HG02610 (cell line): Measurements from ENCODE around the gene TSFM.

Experiments
- ATAC-seq: cut with Tn5 transposase; IDR thresholded peaks from one replicate; pipeline ENCODE4 v1.9.1; 2021; ENCODE audit warnings: mild to moderate bottlenecking, moderate library complexity; ENCODE audit not compliant: unreplicated experiment

Gene TSFM

DNA sequence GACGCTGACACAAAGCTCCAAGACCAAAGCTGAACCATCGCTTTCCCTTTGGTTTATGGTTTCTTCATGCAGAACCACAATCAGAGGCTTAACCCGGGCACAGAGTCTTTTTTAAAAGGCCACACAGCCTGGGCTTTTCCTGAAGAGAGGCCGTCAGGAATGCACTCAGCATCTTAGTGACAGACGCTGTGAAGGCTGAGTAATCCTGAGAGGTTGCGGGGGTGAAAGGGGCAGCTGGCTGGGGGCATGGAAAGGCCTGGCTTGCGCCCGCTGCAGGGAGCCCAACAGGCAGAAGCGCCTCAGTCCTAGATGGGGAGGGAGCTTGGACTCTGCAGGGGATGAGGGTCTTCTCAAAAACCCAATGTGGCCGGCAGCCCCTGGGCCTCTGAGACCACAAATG lies 50.4 kb downstream of the TSFM start:
- no peak for ATAC-seq

DNA sequence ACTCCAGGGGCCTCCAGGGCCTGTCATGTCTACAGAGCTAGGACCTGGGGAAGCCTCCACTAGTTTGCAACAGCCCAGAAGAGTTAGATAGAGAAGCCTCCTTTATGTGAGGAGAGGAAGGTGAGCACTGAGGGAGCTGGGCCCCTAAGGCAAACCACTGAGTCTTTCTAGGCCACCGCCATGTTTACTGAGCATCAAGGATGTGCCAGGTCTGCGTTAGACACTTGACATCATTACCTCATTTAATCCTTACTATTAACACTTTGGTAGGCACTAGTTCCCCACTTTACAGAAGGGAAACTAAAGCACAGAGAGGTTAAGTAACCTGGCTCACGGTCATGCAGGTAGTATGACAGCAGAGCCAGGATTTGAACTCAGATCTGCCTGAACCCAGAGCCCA lies 51.1 kb downstream of the TSFM start:
- no peak for ATAC-seq

DNA sequence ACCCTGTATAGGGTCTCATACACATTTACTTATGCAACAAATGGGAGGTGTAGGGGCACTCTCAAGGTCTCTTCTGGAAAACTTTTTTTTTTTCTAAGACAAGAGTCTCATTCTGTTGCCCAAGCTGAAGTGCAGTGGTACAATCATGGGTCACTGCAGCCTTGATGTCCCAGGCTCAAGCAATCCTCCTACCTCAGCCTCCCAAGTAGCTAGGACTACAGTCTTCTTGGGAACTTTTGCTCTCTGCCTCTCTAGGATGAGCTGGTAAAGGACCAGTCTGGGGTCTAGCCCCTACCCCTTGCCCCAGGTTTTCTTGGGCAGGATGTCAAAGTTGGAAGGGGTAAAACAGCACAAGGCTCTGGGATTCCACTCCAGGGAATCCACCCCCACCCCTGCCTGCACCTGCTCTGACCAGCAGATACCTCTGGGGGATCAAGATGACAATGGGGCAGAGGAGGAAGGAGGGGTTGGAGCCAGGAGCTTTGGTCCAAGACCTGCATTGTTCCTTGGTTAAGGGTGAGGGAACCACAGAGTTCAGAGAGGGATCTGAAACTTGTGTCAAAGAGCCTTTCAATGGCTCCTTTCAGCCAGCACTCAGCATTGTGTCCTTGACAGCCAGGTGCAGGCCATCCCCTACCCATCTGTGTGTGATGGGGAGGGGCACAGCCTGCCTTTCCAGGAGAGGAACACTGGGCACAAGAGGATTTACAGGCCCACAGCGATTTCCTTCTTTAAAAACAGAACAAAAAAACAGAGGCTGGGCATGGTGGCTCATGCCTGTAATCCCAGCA lies 51.7 kb downstream of the TSFM start:
- ATAC-seq: no peak

DNA sequence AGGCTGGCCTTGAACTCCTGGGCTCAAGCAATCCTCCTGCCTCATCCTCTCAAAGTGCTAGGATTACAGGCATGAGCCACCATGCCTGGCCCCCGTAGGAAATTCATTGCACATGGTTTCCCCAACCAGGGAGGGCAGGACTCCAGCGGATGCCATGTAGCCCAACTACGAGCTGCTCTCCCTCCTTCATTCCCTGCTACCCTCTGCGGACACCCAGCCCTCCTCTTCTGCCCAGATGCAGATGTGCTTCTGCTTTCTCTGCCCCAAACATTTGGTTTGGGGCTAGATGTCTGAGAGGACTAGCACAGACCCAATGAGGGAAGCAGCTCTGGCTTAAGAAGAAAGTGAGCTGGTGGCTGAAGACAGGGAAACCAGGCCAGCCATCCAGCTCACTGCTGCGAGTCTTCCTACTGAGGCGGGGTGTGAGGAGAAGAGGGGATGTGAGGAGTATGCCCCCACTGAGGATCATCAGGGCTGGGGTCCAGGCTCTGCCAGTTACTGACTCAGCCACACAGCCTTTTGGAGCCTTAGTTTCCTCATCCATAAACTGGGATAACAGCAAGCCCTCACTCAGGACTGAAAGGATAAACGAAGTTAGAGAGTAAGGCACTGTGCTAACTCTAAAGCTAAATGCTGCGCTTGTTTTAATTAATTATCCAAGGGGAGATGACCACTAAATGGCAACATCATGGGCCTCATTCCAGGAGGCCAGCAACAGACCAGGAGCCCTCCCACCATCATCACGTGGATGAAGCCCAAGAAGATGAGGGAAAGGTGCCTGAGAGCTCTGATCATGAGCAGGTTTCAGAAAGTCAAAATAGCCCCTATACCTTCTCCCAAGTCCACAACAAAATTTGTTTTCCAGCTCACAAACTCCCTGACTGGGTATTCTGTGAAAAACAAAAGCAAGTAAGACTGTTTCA lies 53.0 kb downstream of the TSFM start:
- ATAC-seq: no peak

DNA sequence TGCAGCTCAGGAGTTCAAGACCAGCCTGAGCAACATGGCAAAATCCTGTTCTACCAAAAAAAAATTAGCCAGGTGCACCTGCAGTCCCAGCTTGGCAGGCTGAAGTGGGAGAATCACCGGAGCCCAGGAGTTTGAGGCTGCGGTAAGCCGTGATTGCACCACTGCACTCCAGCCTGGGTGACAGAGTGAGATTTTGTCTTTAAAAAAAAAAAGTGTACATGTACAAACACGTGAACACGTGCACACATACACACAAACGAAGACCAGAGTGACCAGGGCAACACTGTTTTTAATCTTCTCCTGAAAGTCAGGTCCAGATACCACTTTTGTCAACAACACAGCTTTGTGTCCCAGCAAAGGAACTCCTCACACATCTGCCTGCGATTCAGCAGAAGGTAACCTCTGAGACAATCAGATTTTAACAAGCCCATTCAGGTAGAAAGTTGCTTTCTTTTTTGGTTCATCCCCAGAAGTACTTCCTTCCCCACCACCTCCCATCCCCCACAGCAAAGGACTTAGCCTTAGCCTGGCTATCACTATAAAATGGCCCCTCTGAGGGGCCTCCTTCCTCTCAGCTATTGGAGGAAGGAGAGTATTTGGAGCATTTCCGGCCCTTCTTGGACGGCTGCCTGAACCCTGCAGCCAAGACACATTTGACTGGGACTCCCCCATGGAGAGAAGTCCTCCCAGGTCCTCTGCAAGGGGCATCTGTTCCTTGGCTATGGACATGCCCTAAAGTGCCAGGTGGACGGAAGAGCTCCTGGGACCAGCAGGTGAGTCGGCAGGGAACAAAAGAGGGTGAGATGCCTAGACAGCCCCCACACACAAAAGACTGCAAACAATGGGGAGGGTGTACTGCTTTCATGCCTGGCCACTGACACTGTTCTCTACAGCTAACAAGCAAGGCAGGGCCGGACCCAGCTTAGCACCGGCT lies 54.1 kb downstream of the TSFM start:
- ATAC-seq: peak; percentile 50

DNA sequence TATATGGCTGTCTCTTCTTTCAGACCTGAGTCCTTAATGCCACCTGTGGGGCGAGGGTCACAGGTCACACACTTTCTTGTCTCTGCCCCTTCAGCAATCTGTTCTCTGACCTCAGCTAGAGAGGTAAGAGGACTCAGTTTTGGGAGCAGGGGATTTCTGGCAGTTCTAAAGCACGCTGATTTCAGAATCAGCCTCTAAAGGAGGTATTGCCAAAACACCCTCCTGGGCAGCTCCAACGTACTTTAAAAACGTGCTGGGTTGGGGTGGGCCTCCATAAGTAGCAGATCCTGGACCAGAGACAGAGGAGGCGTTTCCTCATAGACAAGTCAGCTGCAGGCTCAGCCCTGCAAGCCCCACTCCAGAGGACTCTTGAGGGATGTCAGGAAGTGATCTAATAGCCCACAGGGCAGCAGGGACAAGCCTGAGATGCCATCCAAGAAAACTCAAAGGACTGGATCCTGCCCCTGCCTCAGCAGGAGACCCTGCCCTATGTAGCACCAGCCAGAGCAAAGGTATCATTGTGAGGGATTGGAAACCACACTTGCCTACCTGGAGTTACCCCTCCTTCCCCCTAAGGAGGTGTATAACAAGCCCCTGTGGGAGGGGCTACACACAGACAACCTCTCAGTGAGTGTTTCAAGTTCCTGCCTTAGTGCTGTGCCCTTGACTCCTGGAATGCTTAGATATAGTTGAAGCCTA lies 55.4 kb downstream of the TSFM start:
- ATAC-seq: peak; percentile 25

DNA sequence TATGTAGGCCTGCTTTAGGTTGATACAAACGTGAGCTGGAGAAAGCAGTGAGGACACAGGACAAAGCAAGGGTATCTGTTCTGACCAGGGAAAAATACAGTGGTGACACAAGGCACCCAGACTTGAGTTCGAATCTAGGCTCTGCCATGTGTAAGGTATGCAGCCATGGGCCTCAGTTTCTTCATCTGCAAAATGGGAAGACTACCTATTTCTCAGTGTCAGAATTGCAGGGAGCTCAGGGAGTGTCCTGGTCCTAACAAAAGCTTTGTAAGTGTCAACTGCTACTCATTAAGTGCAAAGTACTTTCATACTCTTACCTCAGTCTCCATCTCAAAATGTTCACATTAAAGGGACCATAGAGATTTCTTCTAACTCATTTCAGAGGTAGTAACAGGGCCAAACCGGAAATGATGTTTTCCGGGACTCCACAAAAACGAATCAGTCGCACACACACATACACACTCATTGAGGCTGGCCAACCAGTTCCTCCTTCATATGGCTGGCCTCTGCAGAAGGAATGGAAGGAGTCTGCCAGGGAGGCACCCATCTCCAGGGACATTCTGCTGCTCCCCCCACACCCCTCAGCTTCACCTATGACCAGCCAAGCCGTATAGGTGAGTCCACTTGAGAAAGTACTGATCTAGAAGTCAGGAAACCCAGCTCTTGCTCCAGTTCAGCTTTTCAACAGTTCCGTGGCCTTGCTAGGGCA lies 56.2 kb downstream of the TSFM start:
- peak; percentile 31 for ATAC-seq

DNA sequence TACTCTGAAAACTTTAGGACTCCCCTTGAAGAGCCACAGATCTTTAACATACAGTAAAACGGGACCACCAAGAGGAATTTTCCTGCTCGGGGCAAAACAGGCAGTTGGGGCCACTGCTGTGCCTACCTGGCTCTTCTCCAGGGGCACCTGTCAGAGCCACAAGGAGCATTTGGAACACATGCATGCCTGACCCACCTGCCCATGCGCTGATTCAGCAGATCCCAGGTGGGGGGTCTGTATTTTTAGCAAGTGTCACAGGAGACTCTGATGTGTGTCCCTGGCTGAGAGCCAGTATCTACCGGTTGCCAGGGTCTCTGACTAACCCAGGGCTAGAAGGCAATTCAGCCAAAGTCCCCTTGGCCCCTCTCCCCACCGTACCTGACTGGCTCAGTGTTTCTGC lies 57.4 kb downstream of the TSFM start:
- ATAC-seq: no peak

DNA sequence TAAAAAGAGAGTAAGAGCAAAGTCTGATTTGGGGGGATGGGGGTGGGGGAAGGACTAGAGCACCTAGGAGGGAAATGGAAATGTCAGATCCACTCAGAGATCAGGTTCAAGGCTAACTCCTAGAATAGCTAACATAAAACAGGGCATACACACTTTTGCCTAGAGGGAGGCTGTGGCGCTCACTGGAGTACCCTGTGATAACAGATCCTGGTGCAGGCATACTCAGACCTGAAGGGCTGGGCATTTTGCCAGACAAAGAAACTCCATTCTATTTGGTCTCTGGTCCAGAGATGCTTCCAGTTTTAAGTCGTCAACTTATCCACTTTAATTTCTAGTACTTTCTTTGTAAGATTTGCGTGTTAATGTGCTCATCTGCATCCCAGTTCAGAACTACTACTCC lies 58.1 kb downstream of the TSFM start:
- ATAC-seq: no peak

DNA sequence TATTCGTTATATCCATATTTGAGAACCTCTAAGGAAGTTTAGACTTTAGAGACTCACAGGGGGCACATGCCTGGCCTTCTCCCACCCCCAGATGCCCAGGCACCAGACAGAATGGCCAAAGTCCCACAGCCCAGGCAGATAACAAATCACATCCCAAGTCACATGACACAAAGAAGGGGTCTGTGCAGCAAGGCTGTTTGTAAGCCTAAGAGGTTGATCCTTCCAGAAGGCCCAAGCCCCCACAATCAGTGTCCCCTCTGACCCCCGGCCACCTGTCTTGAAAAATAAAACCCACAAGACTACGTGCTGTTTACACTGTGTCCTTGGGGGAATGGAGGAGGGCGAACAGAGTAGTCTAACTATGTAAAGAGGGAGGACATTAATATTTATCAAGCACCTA lies 58.9 kb downstream of the TSFM start:
- no peak for ATAC-seq

DNA sequence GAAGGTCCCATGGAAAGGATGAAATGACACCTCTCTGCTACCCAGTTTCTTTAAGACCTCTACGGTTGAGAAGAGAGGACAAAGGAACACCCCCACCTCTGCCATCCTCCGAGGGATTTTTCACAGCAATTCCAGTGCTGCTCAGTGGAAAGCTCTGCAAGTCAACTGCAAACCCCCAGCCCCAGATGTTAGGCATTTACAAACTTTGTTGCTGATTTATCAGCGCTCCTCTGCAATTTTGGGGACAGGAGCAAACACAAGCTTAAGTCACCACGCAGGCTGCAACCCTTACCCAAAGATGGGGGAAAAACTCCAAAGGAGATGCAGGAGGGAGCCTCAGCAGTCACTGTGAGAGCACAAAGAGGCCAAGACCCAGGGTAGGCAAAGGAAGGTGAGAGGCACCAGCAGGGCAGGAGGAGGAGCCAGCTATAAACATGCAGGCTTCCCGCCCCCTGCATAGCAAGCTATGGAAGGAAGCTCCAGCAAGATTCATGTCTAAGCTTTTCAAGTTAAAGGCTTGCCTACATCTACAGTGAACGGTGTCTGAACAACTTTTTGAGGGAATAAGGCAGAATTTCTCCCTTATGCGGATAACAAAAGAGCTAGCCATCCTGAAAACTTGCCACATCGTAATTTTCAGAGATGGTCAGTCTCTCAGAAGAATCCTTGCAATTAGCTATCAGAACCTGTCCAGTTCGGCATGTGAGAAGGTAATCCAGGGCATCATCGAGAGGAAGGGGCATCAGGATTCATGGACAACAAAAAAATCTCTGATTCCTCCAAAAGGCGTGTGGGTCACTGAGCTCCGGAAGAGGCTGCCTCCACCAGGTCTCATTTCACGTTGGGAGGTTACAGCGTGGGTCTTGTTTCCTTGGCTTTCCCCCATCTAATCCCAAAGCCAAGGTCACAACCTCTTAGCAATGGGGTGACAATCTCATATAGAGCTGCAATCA lies 60.0 kb downstream of the TSFM start:
- ATAC-seq: no peak

DNA sequence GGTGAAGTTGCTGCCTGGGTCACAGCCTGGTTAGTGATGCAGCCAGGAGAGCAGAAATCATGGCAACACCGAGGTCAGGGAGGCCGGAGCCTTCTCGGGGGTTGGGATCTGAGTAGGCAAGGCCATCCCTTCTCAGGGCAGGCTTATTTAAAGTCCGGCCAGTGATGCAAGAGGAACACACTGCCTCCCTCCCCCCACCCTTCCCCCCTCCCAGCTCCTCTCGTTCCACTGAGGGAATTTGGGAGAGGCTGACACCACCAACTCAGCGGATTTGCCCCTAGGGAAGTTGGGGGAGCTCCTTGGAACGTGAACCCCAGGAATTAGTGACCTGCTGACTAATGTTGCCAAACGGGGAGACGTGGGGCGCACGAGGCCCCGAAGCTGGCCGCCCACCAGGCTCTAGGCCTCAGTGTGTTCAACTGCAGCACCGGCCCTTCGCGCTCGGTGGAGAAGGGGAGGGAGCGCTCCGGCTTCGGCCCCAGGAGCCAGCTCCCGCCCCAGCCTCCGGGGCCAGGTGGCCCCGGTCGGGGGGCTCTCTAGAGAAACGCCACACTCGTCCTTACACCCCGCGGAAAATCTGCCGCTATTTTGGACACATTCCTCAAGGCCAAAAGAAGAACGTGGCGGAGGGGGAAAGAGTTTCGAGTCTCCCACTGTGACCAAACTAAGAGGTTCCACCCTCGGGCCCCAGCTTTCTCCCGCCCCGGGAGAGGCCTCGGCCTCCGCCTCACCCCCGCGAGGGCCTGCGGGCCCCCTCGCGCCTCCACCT lies 62.3 kb downstream of the TSFM start:
- ATAC-seq: no peak

DNA sequence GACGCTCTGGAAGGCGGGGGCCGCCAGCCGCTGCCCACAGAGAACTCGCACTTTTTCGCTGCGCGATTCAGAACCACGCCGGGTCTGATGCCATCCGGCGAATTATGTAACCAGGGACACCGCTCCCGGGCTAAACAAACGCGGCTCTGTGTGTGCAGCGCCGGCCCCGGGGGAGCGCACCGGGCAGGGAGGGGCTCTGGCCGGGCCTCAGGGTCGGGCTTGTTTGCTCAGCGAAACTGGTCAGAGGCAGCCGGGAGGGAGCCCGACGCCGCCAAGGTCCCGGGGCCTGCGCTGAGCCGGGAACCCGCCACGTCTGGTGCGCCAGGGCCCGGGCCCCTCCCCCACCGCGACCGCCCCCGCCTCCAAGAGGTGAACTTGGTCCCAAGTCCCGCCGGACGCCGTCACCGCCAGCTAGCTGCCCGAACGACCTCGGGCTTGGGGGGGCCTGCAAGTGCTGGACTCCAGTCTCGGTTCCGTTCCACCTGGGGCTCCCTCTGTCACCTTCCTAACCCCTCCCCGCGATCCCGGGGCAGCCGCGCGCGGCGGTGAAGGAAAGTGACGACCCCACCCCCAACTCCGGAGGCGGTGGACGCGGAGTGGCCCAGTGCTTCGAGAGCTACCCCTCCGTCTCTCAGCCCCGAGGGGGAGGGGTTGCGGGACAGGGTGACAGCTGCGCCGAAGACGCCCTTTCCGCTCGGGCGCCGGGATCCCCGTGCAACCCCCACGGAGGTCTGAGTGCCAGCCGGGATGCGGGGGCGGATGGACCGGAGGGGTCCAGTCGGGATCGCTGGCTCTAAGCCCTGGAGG lies 63.1 kb downstream of the TSFM start:
- peak; percentile 25 for ATAC-seq

DNA sequence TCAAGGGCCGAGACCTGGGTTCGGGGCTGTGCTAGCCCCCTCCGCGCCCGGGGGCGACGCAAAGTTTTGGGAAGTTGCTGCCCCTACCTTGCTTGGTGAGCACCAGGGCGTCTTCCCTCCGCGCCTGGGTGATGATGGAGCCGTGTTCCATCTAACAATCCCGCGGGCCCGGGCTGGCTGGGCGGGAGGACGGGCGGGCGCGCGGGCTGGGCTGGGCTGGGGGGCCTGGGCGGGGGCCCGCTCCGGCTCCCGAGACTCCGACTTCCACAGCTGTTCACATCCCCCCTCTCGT lies 63.6 kb downstream of the TSFM start:
- peak; percentile 0 for ATAC-seq

DNA sequence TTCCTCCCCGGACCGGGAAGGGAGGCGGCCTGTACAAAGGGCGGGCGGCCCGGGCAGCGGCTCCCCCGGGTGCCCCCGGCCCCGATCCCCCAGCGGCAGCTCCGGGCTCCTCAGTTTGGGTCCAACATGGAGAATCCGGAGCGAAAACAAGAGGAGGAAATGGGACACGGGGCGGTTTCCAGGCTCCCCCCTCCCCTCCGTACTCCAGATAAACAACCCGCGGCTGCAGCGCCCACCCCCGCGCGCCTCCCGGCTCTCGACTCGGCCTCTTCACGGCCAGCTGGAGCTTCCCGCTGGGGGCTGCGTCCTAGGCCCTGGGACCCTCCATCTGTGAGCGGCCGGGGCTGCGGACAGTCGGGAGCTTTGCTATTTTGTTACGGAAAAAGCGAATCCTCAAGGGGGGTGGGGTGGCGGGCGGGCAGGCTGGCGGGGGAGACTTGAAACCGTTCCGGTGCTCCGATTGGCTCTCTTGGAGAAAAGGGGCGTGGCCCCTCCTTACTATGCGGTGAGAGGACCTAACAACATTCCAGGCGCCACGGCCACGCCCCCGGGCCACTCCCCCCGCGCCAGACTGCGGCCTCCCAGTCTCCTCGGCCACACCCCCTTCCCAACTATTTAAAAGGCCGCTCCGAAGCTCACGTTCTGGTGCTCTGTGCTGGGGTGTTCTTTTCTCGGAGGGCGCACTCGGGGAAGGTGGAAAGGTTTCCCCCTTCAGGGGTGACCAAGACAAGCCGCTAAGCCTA lies 64.2 kb downstream of the TSFM start, which contains the start of gene CTDSP2:
CTDSP2 (minus strand) TSS at position 153 of the 743 bp plus-strand sequence. CDS start 294 bp downstream, outside the sequence.
- ATAC-seq: peak; percentile 34
